Hematopoietic multipotent progenitor cell treated with erythropoietin and hydrocortisone succinate and interleukin-3 and kit ligand, for 8 days (in vitro differentiated cells): ENCODE measurements around the gene NFU1.
A peak's percentile ranks its signal among the peaks of the same experiment; 100 is the strongest.
"Not testable (repeated sequence)": the region's sequence is repeated elsewhere in the genome, so short reads cannot be mapped to it uniquely, and the experiment has no call there.

Source experiments
- DNase-seq: peaks from one replicate; pipeline ENCODE4 v3.0.0-alpha.2; 2015

Gene NFU1

DNA sequence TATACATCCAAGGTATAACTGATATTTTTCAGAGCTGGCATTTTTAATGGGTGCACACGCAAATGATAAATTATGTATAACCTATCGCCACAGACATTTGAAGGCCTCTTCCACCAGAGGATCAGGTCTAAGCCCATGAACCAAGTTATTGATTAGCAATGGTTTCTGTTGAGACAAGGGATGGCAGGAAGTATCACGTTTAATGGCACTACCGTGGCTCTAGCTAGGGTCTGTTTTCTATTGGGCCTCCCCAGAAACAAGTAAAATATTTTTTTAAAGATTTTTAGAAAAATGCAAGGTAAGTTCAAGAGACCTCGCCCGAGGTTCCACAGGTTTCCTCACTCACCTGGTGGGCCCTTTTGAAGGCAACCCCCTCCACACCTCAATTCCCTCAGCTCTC lies 50.9 kb downstream of the NFU1 start:
- peak; percentile 9 for DNase-seq

DNA sequence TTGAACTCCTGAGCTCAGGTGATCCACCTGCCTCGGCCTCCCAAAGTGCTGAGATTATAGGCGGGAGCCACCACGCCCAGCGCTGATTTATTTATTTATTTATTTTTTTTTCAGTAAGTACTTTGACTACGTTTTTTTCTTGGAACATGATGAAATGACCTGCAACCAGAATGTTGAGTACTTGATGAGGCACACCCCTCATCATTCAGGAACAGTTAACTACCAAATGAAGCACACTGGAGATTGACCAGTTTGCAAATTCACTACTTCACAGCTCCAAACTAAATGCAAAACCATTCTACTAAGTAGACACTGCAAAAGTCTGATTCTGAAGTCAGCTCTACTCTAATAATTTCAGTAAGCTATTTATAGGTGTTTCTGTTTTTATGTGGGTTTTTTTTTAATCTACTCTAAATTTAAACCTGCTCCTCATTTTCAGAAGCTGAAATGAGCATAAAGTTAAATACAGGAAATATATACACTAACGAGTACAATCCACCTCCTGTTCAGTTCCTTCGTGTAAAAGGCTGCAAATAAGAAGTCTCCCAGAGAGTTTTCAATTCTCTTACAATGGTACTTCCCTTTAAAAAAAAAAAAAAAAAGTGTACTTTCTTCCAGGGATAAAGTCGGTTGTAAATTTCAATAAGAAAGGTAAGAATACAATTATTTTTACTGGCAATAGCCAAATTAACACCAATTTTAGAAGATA lies 51.6 kb downstream of the NFU1 start:
- DNase-seq = peak; percentile 29

DNA sequence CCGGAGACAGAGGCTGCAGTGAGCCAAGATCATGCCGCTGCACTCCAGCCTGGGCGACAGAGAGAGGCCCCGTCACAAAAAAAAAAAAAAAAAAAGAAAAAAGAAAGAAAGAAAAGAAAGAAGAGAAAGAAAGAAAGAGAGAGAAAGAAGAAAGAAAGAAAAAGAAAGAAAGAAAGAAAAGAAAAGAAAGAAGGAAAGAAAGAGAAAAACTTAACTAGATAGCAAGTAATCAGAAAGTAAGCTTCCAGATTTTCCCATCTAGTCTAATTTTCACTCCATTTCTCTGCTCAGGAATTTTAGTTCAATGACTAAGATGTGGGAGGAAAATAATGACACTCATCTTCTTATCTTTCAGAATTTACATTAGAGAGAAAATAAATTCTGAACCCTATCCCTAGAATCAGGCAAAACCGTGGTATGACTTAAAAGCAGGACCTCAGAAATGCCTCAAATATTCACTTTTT lies 52.6 kb downstream of the NFU1 start:
- DNase-seq = no peak

DNA sequence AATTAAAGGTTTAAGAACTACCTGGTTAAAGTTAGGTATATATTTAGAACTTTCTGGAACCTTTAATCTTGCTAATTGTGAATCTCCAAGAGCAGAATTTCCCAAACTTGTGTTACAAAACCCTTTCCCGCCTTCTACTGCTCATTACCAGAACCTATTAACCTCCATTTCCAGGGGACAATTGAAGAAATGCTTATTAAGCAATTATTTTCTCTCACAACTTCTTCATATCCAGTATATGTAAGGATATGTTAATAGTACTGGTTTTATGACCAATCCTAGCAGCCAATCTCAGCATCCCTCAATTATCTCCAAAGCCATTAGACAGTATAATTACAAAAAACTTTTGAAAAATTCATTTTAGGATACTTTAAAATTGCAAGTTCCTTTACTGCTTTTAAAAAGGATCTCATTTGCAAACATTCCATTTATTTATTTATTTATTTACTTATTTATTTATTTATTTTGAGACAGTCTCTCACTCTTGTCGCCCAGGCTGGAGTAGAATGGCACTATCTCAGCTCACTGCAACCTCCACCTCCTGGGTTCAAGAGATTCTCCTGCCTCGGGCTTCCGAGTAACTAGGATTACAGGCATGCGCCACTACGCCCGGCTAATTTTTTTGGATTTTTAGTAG lies 53.9 kb downstream of the NFU1 start:
- DNase-seq = no peak

DNA sequence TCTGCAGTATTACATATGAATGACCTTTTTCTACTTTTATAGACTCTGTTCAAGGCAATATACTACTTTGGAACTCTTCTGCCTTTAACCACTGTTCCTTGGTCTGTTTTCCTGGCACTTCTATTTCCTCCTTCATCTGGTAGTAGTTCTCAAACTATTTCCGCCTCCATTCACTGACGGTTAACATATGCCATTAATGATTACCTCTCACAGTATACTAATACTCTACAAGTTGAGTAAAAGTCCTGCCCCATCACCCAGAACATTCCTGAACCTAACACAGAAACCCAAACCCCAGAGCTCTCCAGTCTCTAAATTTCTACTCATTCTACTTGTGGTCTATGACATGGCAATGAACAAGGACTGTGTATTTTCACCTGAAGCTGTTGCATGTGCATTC lies 54.7 kb downstream of the NFU1 start:
- no peak for DNase-seq

DNA sequence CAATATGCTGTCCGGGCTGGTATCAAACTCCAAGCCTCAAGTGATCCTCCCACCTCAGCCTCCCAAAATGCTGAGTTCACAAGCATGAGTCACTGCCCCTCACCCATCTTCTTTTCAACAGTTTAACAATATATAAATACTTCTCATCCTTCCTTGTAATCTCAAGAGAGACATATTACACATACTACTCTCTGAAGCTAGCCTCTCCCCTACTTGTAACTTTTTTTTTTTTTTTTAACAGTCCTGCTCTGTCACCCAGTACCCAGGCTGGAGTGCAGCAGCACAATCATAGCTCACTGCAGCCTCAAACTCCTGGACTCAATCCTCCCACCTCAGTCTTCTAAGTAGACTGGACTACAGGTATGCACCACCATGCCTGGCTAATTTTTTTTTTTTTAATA lies 55.9 kb downstream of the NFU1 start:
- DNase-seq = peak; percentile 60

DNA sequence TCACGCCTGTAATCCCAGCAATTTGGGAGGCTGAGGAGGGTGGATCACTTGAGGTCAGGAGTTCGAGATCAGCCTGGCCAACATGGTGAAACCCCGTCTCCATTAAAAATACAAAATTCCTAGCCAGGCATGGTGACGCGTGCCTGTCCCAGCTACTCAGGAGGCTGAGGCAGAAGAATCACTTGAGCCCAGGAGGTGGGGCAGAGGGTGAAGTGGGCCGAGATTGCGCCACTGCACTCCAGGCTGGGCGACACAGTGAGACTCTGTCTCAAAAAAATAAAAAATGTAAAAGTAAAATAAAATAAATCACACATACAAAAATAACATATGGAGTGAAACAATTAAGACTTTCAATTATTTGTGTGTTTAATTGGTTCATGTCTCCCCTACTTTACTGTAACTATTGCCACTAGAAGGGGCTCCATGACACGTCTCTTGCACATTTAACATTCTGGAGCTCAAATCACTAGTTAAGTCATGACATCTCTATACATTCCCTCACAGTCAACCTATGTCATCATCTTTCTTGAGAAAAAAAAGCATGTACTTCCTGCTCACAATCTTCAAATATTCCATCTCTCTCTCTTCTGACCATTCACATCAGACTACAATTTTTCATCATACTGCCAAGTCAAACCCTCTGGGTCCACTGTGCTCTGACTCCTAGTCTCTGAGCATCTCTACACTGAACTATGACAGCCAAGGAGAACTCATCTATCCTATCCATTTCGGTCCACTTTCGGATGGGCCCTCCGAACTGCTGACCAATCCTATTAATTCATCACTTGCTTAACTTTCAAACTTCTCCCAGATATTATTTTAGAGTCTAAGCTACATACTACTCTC lies 56.9 kb downstream of the NFU1 start:
- DNase-seq = no peak

DNA sequence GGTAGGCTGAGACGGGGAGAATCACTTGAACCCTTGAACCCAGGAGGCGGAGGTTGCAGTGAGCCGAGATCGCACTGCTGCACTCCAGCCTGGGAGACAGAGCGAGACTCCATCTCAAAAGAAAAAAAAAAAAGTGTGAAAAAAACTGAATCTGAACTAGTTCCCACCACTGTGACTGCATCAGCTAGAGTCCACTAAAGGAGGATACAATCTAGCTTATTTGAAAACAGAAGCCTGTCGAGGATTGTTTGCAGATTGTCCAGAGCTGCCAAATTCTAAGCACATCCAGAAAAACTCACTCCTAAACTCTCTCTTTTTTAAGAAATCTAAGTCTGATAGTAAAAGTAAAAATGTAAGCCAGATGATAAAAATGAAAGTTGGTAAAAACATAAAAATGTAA lies 60.8 kb downstream of the NFU1 start:
- DNase-seq = no peak

DNA sequence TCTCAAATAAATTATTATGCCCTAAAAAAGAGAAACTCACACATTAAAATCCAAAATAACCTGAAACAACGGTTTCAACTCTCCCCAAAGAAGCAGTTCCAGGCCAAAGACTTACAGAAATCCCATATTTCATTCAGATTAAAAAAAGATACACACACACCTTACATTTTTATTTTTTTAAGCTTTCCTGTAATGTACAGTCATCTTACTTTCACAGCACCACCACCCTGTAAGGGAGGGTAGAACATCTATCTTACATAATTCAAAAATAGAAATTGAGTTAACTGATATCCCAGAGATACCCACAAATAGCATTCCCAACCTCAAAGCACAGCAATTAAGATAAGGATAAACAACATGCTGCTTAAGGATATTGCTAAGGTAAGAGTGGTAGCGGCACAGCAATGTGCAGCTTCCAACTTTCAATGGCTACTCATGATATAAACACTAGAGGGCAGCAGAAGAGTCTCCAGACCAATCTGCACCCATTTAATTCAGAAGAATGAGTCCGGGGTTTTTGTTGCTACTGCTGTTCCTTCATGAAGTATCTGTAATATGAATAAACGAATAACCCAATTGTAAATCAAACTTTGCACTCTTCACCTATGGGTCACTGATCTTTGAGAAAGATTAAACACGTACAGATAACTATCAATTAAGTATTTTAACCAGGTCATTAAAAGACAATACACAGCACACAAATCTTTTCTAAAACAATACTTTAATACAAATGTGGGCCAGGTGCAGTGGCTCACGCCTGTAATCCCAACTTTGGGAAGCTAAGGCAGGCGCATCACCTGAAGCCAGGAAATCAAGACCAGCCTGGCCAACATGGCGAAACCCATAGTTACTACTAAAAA lies 61.5 kb downstream of the NFU1 start:
- DNase-seq = peak; percentile 69

DNA sequence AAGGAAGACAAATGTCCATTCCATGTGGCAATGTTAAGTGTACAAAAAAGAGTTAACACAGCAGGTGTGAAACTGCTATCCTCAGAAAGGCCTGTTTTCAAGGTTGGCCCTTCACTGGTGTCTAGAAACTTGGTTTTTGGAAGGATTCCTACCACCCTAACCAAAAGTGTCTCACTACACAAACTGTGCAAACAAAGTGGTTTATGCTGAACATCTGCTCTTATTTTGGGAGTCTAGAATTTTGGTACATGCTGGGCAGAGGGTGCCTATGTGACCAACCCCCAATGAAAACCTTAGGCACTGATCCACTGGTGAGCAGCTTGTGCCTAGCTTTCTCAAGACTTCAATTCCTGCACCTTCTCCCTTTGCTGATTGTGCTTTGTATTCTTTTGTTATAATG lies 64.5 kb downstream of the NFU1 start:
- DNase-seq = no peak

DNA sequence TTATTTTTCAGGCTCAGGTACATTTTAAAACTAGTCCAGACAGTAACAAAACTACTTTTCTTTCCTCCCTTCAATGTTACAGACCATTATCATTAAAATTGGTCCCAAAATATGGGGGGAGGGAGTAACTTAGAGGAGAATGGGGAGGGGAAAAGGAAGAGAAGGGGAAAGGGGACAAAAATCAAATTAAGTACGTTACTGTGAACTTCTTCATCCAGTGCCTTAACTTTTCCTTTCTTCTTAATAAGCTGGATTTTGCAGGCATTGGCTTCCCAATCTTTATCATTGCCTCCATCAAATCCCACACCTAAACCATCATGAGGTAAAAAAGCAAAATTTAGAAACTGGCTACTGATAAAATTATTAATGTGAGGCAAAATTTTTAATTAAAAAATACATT lies 67.4 kb downstream of the NFU1 start:
- no peak for DNase-seq

DNA sequence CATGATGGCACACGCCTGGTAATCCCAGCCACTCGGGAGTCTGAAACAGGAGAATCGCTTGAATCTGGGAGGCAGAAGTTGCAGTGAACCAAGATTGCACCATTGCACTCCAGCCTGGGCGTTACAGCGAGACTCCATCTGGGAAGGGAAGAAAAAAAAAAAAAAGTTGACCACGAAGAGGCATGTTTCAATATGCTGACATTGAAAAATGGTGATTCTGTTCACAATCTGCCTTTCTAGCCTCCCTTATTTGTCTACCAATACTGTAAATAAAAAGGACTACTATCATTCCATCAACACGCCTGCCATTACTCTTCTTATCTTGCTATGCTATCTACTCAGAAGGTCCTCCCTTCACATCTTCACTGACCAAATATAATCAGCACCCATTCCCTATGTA lies 68.6 kb downstream of the NFU1 start:
- DNase-seq = no peak

DNA sequence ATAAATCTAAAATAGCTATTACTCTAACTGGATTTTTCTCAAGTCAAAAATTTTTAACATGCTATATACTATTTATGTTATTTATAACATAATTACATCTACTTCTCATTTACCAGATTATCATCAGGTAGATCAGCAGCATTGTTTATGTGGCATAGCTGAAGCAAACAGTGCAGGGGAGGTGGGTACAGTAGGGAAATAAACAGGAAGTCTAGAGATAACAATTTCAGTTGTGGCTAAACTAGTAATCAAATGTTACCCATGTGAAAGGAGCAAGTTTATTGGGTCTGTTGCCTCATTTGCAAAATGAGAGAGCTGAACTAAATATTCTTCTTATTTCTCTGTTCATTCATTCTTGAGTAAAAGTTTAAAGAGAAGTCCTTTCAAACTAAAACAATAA lies 77.9 kb downstream of the NFU1 start:
- no peak for DNase-seq

DNA sequence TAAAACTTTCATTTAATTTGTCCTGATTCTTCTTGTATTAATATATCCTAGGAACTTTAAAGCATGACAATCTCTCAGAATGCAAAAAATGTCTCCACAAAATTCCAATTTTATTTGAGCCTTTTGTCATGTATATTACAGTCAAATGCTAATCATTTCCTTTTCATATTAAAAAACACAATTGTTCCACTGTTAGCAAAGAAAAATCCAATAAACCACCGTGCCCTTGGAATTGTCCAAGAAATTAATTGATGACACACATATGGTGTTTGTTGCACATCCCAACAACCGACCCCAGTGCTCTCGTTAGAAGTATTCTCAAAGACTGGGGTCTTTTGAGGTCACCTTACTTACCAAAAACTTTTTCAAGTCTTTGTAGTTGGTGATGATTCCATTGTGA lies 78.3 kb downstream of the NFU1 start:
- DNase-seq = no peak

DNA sequence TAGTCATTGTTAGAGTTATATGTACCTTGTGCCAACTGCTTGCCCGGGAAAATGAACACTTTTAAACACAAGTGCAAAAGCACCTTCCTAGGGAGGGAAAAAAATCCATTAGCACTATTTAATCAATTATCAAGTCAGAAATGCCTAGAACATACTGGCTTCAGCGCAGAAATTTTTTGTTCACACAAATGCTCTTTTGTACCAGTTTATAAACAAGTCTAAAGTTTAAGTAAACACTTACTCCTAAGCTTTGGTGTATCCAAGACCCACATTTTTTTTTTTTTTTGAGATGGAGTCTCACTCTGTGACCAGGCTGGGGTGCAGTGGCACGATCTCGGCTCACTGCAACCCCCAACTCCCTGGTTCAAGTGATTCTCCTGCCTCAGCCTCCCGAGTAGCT lies 80.8 kb downstream of the NFU1 start:
- DNase-seq = no peak

DNA sequence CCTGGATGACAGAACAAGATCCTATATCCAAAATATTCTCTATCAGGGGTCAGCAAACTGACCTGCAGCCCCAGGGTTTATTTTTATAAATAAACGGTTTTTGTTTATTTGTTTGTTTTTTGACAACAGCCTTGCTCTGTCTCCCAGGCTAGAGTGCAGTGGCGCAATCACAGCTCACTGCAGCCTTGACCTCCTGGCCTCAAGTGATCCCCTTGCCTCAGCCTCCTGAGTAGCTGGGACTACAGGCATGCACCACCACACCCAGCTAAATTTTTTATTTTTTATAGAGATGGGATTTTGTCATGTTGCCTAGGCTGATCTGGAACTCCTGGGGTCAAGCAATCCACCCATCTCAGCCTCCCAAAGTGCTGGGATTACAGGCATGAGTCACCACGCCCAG lies 82.3 kb downstream of the NFU1 start:
- DNase-seq = not testable (repeated sequence)

DNA sequence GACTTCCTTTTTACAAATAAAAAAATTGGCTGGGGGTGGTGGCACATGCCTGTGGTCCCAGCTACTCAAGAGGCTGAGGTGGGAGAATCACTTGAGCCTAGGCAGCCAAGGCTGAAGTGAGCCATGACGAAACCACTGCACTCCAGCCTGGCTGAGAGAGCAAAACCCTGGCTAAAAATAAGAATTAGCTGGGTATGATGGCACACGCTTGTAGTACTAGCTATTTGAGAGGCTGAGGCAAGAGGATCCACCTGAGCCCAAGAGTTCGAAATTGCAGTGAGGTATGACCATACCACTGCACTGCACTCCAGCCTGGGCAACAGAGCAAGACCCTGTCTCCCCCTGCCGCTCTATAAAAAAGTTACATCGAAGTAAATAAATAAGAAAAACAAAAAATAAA lies 83.9 kb downstream of the NFU1 start:
- DNase-seq = no peak

DNA sequence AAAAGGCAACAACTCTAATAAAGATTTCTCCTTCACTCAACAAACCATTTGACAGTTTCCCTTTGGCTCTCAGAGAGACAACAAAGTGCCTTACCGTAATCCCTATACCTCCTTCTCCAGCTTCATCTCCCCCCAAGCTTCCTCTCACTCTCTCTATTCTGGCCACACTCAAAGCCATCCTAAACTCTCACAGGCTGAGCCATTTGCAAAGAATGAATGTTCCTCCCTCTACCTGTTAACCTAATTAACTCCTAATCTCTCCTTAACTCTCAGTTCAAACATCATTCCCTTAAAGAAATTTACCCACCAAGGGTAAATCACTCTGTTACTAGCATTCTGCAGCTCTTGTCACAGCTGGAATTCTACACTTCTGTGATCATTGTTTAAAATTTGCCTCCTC lies 88.5 kb downstream of the NFU1 start:
- no peak for DNase-seq
